Mucosa of rectum (tissue), 2 donors: ENCODE measurements around the gene POLE.

Experiments used
- H3K27ac ChIP-seq, 2 donors: one replicate each; pipeline ENCODE4 v1.7.0; 2013; ENCODE audit warnings: inconsistent platforms in 2 of 2, low read depth in 2 of 2, low read length in 2 of 2
- H3K27me3 ChIP-seq, 2 donors: one replicate each; pipeline ENCODE4 v1.7.0; 2013; ENCODE audit warnings: low read length in 2 of 2; ENCODE audit not compliant: control insufficient read depth in 2 of 2, insufficient read depth in 2 of 2
- H3K36me3 ChIP-seq, 2 donors: one replicate each; pipeline ENCODE4 v1.7.0; 2013; ENCODE audit warnings: low read length in 2 of 2; ENCODE audit not compliant: control insufficient read depth in 2 of 2, insufficient read depth in 2 of 2
- H3K4me1 ChIP-seq, 2 donors: one replicate each; pipeline ENCODE4 v1.7.0; 2013; ENCODE audit warnings: low read length in 2 of 2, mild to moderate bottlenecking in 1 of 2; ENCODE audit not compliant: control insufficient read depth in 2 of 2, insufficient read depth in 2 of 2
- H3K4me3 ChIP-seq, 2 donors: one replicate each; pipeline ENCODE4 v1.7.0; 2013; ENCODE audit warnings: low read length in 2 of 2
- H3K9ac ChIP-seq, 2 donors: one replicate each; pipeline ENCODE4 v1.7.0; 2013; ENCODE audit warnings: low read length in 2 of 2, low read depth in 1 of 2, mild to moderate bottlenecking in 1 of 2
- H3K9me3 ChIP-seq, 2 donors: one replicate each; pipeline ENCODE4 v1.7.0; 2013; ENCODE audit warnings: low read length in 2 of 2; ENCODE audit not compliant: control insufficient read depth in 2 of 2
- donor health status: healthy.
- donor health status: Normal muscosa, but diverticular disease.

POLE gene

GRCh38 chr12:132642846-132643835, 44.0 kb downstream of the POLE start:
- H3K27ac ChIP-seq = no peak overlapping the region
- H3K4me3 ChIP-seq = no peak overlapping the region
- H3K27me3 ChIP-seq = no peaks in the 10 kb centered on the region
- peaks cover 0 to 3% of the 10 kb centered on the region in 2 donors for H3K4me1 ChIP-seq
- H3K9me3 ChIP-seq = no peaks in the 10 kb centered on the region
- no peak overlapping the region for H3K9ac ChIP-seq
- H3K36me3 ChIP-seq = peaks cover 47 to 52% of the 10 kb centered on the region in 2 donors

GRCh38 chr12:132641811-132642650, 45.1 kb downstream of the POLE start:
- Histone ChIP-seq H3K4me3 (no peak overlapping the region), H3K27me3 (no peaks in the 10 kb centered on the region), H3K4me1 (no peaks in the 10 kb centered on the region), H3K9ac (no peak overlapping the region), H3K9me3 (no peaks in the 10 kb centered on the region), H3K36me3 (peaks cover 50 to 55% of the 10 kb centered on the region in 2 donors), H3K27ac (no peak overlapping the region)

DNA sequence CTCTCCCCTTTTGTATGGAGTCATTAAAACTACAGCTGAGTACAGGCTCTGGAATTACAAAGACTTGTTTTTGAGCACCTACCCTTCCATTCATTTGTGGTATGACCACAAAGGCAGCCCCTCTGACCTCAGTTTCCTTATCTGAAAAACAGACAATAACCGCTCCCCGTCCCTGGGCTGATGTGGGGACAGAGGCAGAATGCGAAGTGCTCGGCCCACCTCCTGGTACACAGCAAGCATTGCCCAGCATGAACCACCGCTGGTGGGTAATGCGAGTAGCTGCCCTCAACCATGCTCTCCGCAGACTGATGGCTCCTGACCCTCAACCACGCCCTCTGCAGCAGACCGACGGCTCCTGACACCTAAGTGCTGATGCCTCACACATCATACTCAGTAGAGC, 46.2 kb downstream of the POLE start:
- Histone ChIP-seq H3K27me3 (no peaks in the 10 kb centered on the region), H3K27ac (no peak overlapping the region)

DNA sequence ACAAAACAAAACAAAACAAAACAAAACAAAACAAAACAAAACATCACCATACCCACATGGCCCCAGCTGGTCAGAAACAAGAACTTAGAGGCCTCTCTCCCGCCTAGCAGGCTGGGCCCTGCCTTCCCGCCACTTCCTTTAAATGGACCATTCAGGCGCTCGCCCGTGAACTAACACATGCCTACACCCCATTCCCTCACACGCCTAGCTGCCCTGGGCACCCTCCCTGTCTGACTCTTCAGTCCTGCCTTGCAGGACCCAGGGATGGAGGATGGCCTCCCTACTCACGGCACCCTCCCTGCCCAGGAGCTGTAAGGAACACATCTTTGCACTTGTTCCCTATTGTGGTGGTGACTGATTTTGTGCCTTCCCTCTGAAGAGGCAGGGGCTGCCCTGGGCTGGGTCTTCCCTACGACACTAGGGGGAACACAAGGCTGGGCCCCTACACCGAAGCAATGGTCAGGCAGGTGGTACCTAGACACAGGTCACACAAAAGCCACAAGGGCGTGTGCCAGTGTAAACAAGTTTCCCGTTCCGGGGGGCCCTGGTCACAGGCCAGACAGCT, 47.1 kb downstream of the POLE start:
- Histone ChIP-seq H3K4me1 (no peaks in the 10 kb centered on the region), H3K9me3 (no peaks in the 10 kb centered on the region), H3K27ac (no peak overlapping the region), H3K27me3 (no peaks in the 10 kb centered on the region), H3K9ac (no peak overlapping the region), H3K36me3 (peaks cover 57 to 59% of the 10 kb centered on the region in 2 donors), H3K4me3 (no peak overlapping the region)

More for the DNA sequence above, 46.2 kb downstream of the POLE start:
- Histone ChIP-seq H3K4me3 (no peak overlapping the region), H3K36me3 (peaks cover 55 to 57% of the 10 kb centered on the region in 2 donors), H3K9me3 (no peaks in the 10 kb centered on the region), H3K9ac (no peak overlapping the region), H3K4me1 (no peaks in the 10 kb centered on the region)

GRCh38 chr12:132638541-132639408, 48.4 kb downstream of the POLE start:
- Histone ChIP-seq H3K27ac (no peak overlapping the region), H3K9ac (no peak overlapping the region), H3K9me3 (no peaks in the 10 kb centered on the region), H3K27me3 (no peaks in the 10 kb centered on the region), H3K36me3 (peaks cover 66 to 67% of the 10 kb centered on the region in 2 donors), H3K4me3 (no peak overlapping the region), H3K4me1 (no peaks in the 10 kb centered on the region)

GRCh38 chr12:132637811-132638210, 49.3 kb downstream of the POLE start:
- Histone ChIP-seq H3K4me1 (no peaks in the 10 kb centered on the region), H3K36me3 (peaks cover 56 to 64% of the 10 kb centered on the region in 2 donors)

GRCh38 chr12:132635076-132635955, 51.8 kb downstream of the POLE start:
- Histone ChIP-seq H3K27me3 (no peaks in the 10 kb centered on the region), H3K9ac (no peak overlapping the region), H3K27ac (no peak overlapping the region), H3K9me3 (no peaks in the 10 kb centered on the region), H3K4me3 (no peak overlapping the region), H3K36me3 (peaks cover 57 to 68% of the 10 kb centered on the region in 2 donors), H3K4me1 (no peaks in the 10 kb centered on the region)

More at GRCh38 chr12:132637811-132638210, 49.3 kb downstream of the POLE start:
- Histone ChIP-seq H3K4me3 (no peak overlapping the region), H3K9ac (no peak overlapping the region), H3K9me3 (no peaks in the 10 kb centered on the region), H3K27ac (no peak overlapping the region), H3K27me3 (no peaks in the 10 kb centered on the region)

DNA sequence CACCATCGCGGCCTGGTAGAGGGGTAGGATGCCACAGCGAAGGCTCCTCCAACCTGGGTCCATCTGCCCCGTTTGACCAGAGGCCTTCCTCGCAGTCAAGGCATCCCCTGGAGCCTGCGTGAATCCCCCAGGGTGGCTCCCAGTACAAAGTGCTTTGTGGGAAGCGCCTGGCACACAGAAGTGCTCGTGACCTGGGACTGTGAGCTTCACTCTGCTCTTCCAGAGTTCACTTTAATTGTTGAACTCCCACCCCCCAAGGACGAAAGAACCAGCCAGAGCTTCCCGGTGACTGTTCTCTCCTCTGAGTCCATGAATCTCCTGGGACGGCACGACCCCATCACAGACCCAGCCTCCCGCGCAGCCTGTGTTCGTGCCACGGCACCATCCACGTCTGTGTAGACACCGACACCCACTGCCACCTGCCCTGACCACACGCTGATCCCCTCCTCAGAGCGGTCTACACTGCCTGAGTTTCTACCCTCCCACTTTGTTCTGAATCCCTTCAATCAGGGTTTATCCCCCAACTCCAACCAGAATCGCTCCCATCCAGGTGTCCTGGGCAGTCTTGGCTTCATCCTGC, 52.6 kb downstream of the POLE start:
- Histone ChIP-seq H3K36me3 (peaks cover 62 to 76% of the 10 kb centered on the region in 2 donors), H3K9me3 (no peaks in the 10 kb centered on the region), H3K27me3 (no peaks in the 10 kb centered on the region), H3K4me1 (no peaks in the 10 kb centered on the region), H3K27ac (no peak overlapping the region), H3K9ac (no peak overlapping the region), H3K4me3 (no peak overlapping the region)
